Ramos (cell line): ENCODE measurements around the gene ADAM12.

Experiments used
- in situ Hi-C: fragments of 300-500 bp; cut with MboI; formaldehyde crosslinking; loops from one replicate; pipeline ENCODE4 v1.14.3; 2022; ENCODE audit warnings: low sequenced_read_pairs; ENCODE audit not compliant: unreplicated experiment

Gene ADAM12

DNA sequence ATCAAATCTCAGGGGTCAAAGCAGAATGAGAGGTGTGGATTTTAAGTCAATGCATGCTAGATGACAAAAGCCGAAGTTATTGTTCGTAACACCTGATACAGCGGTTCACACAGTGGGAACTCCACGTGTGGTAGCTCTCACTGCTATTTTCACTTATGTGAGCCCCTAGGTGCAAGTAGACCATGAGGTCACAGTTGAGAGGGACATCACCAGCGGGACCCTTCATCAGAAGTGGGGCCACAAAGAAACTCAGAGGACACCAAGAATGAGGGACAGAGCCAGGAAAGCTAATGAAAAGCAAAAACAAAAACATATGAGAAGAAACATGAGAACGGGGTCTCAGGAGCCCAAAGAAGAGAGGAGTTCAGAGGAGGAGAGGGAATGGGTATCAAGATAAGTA is 63.5 kb downstream of the ADAM12 start:
- in situ Hi-C loops, result no loop called here

DNA sequence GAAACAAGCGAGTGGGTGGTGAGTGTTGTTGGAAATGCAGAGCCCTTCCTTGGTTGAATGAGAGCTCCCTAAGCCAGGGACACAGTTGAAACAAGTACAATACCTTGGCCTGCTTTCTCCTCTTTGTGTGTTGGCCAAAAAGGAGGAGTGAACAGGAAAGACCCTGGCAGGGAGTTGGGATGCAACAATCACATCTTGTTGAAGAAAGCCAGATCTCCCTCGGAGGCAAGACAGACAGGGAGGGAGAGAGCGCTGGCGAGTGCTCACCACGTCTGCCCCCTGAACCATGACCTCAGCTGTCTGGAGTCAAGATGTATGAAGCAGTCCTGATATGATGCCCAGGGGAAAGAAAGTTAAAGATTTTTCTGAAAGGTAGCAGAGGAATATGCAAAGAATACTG is 66.8 kb downstream of the ADAM12 start:
- in situ Hi-C loops, result no loop called here

GRCh38 chr10:126317751-126318150 is 70.5 kb downstream of the ADAM12 start:
- in situ Hi-C loops, result no loop called here

DNA sequence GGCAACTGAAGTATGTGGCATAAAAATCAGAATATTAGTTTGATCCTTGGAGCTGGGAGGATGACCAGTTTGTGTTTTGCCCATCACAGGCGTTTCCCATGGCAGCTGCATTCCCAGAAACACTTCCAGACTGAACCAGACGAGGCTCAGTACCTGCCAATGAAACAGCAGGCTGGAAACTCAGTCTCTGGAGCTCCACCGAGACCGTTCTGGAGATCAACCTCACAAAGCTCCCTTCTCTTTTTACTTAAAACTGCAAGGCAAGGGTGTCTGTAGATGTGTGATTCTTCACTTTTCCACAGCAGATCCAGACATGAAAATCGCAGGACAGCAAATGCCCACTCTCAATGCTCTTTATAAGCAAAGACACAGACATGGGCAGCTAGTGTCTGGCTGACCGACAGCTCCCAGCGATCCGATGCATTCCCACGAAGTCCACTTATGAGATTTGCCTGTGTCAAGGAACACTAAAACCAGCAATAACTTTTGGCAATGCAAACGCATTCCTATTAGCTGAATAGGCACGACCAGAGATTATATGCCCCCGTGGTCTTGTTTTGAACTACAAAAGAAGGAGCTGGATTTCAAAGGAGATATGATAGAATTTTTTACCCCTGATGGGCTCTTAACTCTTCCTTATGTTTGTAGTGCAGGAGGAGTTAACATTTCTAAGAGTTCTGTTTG is 72.6 kb downstream of the ADAM12 start:
- in situ Hi-C loops, result no loop called here

DNA sequence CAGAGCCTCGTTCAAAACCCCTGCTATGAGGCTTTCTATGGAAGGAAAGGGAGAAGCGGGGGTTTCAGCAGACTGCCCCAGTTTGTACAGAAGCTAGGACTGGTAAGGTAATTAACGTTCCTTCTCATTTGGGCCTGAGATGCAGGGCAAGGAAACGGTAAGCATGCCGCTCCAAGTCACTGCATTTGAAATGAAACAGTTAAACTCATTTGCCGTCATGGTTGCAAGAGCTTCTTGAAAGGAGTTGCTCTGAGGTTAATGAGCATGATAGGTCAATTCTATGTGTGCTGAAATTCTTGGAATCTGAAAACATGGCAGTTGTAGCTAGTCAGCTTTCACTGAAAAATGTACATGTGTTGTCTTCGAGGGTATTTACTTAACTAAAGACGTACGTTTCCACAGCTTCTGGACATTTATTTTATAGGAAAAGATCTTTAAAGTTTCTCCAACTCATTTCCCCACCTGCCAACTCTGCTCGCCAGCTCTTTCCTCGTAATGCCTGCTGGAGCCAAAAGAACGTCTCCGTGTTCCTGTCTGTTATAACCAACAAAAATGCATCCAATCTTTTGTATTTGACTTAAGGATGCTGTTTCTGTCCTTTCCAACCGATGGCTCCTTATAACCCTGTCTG is 73.3 kb downstream of the ADAM12 start:
- in situ Hi-C loops, result no loop called here

GRCh38 chr10:126312167-126312566 is 76.1 kb downstream of the ADAM12 start:
- in situ Hi-C loops, result no loop called here

- in situ Hi-C loops, result no loop called here
These were observed 78.9 kb downstream of the ADAM12 start for GRCh38 chr10:126309228-126309883.

DNA sequence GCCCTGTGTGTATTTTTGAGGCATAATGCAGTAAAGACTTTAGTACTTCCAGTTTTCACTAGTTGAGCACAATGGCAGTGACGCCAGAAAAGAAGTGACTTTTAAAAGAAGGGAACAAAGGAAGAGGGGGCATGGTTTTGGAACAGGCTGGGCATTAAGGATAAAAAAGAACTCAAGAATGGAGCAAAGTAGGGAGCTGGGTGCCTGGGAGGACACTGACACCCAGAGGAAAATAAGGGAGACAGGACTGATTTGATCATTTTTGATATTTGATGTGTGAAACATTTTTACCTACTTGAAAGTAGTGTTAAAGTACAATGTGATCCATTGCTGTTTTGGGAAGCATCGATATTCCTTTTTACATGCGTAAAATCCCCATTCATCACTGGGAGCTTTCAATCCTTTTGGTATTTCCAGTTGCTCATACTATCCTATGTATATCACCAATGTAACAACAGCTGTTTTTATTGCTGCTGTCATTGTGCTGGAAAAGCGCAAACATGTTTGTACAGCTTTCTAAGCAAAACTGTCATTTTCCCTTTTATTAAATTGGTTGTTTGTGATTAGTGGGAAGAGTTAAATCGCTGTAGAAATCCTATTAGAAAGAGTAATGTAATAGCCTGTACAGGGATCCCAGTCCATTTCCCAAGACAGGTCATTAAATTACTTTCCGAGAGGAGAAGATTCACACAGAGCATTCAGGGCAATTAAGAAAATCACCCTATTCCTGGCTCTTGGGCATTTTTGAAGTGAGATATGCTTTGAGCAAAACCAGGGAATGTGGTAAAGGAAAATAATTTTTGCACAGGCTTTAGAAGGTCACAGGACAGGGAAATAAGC is 85.2 kb downstream of the ADAM12 start:
- in situ Hi-C loops, result no loop called here

DNA sequence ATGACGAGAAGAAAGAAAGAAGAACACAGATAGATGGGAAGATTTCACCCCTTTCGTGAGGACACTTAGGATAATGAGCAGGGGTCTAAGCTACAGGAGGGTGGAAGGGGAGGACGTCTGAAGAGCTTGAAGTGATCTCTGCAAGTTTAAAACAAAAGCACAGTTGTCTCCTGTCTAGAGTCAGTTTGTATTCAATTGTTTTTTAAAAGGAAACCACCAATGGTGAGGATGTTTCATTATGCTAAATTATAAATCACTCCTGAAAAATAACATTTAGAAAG is 85.9 kb downstream of the ADAM12 start:
- in situ Hi-C loops, result no loop called here

- in situ Hi-C loops, result no loop called here
These were observed 86.4 kb downstream of the ADAM12 start for GRCh38 chr10:126301701-126302475.

GRCh38 chr10:126294451-126294850 is 93.8 kb downstream of the ADAM12 start:
- in situ Hi-C loops, result no loop called here

DNA sequence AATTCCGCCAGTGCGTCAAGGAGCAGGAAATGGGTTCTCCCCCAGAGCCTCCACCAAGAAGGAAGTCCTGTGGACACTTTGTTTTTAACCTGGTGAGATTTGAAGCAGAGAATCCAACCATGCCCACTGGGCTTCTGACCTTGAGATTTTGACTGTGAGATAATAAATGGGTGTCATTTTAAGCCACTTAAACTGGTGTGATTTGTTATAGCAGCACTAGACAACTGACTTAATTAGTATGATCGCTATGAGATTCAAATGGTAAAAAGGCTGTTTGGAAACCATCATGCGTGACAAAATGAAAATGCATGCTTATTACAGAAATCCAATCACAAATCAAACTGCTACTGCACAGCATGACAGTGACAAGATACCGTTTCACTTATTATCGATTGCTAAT is 98.0 kb downstream of the ADAM12 start:
- in situ Hi-C loops, result no loop called here

DNA sequence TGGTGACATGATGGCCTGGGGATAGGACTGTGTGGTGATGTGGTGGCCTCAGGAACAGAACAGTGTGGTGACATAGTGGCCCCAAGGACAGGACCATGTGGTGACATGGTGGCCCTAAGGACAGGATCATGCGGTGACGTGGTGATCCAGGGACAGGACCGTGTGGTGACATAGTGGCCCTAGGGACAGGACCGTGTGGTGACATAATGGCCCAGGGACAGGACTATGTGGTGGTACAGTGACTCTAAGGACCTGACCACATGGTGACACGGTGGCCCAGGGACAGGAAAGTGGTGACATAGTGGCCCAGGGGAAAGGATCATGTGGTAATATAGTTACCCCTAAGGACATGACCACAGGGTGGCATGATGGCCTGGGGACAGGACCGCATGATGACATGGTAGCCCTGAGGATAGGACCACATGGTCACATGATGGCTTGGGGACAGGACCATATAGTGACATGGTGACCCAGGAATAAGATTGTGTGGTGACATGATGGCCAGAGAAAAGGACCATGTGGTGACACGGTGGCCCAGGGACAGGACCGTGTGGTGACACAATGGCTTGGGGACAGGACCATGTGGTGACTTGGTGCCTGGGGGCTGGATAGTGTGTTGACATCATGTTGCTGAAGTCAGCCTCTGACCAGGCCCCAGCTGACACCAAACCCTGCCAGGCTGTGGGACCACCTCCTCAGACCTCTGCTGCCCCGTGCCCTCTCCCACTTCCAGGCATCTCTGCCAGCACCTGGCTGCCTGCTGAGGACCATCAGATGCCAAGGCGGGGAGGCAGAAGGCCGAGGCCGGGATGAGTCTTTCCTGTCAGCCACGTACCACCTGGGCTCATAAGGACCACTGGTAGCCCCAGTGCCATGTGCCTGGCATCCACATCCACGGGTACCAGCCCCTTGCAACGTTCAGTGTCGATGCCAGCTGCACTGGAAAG is 99.5 kb downstream of the ADAM12 start:
- in situ Hi-C loops, result no loop called here

DNA sequence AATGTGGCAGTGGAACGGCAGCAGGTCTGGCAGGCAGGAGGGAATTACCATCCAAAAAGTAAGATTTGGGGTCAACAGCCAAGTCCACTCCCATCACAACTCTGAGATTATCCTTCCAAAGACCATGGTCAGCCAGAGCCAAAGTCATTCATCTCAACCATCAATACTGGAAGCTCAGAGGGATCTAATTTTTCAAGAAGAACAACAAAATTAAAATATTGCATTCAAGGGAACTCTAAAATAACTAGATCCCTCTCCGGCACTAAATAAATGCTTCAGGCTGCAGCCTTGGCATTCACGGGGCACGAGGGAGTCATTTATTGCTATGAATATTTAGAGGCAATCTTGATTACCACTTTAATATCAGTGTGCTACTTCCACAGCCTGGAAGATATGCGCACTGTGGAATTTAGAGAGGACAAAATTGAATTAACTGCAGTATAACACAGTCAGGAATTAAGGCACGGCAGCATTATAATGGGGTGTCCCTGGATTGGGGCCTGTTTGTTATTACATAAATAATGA is 102.0 kb downstream of the ADAM12 start:
- in situ Hi-C loops, result no loop called here

DNA sequence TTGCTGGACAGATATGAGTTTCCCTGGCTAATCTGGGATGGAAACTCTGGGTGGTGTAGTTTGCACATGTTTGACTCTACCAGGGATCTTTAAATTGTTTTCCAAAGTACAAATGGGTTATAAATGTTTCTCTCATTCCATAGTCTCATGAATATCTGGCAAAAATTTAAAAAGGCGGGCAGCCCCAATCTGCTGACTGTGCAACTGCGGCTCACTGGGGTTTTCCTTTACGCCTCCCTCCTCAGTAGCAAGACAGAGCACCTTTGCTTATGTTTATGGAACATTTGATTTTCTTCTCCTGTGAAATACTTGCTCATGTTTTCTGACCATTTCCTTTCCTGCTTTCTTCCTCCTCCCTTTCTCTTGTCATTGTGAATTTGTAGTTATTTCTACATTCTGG is 105.0 kb downstream of the ADAM12 start:
- in situ Hi-C loops, result no loop called here

GRCh38 chr10:126278851-126279250 is 109.4 kb downstream of the ADAM12 start:
- in situ Hi-C loops, result no loop called here

DNA sequence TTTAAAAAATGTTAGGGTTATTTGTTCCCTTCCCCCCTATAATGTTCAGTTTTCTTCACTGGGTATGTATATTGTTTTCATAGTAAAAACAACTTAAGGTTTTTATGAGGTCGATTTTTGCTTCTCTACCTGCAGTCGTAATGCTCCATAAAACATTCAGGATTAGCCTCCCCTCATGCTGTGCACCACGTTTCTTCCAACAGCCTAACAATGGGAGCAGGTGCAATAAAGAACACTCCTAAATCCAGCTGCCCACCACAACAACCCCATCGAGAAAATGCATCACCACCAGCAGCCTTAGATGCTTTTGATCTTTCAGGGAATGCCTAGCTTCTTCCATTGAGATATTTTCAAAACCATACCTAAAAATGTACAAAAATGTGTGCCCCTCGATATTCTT is 111.1 kb downstream of the ADAM12 start:
- in situ Hi-C loops, result no loop called here

GRCh38 chr10:126272526-126272925 is 115.8 kb downstream of the ADAM12 start:
- in situ Hi-C loops, result no loop called here

- in situ Hi-C loops, result no loop called here
These were observed 118.2 kb downstream of the ADAM12 start for GRCh38 chr10:126270111-126270510.
